HCT116 (cell line): ENCODE data around the gene MAP4K2.
"Not testable (repeated sequence)": the region's sequence is repeated elsewhere in the genome, so short reads cannot be mapped to it uniquely, and the experiment has no call there.

Experiments
- CEBPB ChIP-seq: IDR thresholded peaks from 2 replicates; pipeline ENCODE4 v1.6.1; 2012; ENCODE audit warnings: low read depth
- CTCF ChIP-seq, 3 experiments: fragments of 200-600 bp in 1 of 3; sonication (generic) in 1 of 3; IDR thresholded peaks in 2 of 3; conservative IDR thresholded peaks in 1 of 3; 2 replicates each; pipeline ENCODE4 v1.5.1; 2012 to 2017; ENCODE audit warnings: low read depth in 2 of 3, low read length in 2 of 3, antibody characterized with exemption in 1 of 3, borderline replicate concordance in 1 of 3, control low read depth in 1 of 3, mild to moderate bottlenecking in 1 of 3, mixed read lengths in 1 of 3, mixed run types in 1 of 3, moderate library complexity in 1 of 3; ENCODE audit not compliant: insufficient read depth in 1 of 3
- EGR1 ChIP-seq: IDR thresholded peaks from 2 replicates; pipeline ENCODE4 v1.6.1; 2012; ENCODE audit warnings: low read depth
- EZH2 ChIP-seq: fragments of 200-600 bp; sonication (generic); IDR thresholded peaks from 2 replicates; pipeline ENCODE4 v1.6.1; 2017; ENCODE audit warnings: antibody characterized with exemption, mixed run types
- EZH2phosphoT487 ChIP-seq: fragments of 200-600 bp; IDR thresholded peaks from 2 replicates; pipeline ENCODE4 v1.6.1; 2018; ENCODE audit warnings: antibody characterized with exemption, borderline replicate concordance
- FOSL1 ChIP-seq: IDR thresholded peaks from 2 replicates; pipeline ENCODE4 v1.6.1; 2012; ENCODE audit warnings: low read depth
- POLR2A ChIP-seq: IDR thresholded peaks from 2 replicates; pipeline ENCODE4 v1.7.0; 2011; ENCODE audit warnings: borderline replicate concordance; ENCODE audit not compliant: insufficient read depth, insufficient read length; ENCODE audit errors: extremely low read depth
- POLR2AphosphoS5 ChIP-seq: IDR thresholded peaks from 2 replicates; pipeline ENCODE4 v1.6.1; 2011; ENCODE audit warnings: mild to moderate bottlenecking, low read depth, low read length, moderate library complexity
- REST ChIP-seq: IDR thresholded peaks from 2 replicates; pipeline ENCODE4 v1.6.1; 2012; ENCODE audit warnings: low read depth
- TCF7L2 ChIP-seq: IDR thresholded peaks from 2 replicates; pipeline ENCODE4 v1.7.0; 2011; ENCODE audit warnings: borderline replicate concordance, inconsistent platforms; ENCODE audit not compliant: insufficient read depth, insufficient read length; ENCODE audit errors: extremely low read depth
- ZNF274 ChIP-seq: fragments of 200-500 bp; sonication (Bioruptor generic); IDR thresholded peaks from 2 replicates; pipeline ENCODE4 v1.6.1; 2014; ENCODE audit warnings: mild to moderate bottlenecking, low read depth, low read length, inconsistent platforms

GRCh38 chr11:64815433-64815832, 12.4 kb upstream of the MAP4K2 start:
- not testable (repeated sequence) for TF ChIP-seq CTCF (IDR thresholded peaks at IDR 0.05 in 2 of 3, conservative IDR thresholded peaks at IDR 0.05 in 1 of 3; ENCODE audit: borderline replicate concordance in 1 of 3, insufficient read depth in 1 of 3, low read depth in 2 of 3, low read length in 2 of 3); CEBPB; FOSL1; EZH2phosphoT487; REST; POLR2A; TCF7L2; EZH2; POLR2AphosphoS5; ZNF274; EGR1
